BJ (cell line): ENCODE measurements around the gene FJX1. TPM values are rescaled to one million over a fixed set of nuclear protein-coding genes. Genes with fewer than 3 reads are reported as not detected.
A peak's percentile ranks its signal among the peaks of the same experiment; 100 is the strongest.

ENCODE experiments used
- CTCF ChIA-PET: fragments of 350-600 bp; formaldehyde crosslinking; extraction: SDS; loops from one replicate; lab custom pipeline; 2021; ENCODE audit warnings: antibody characterized with exemption, inconsistent platforms; lab: Yijun Ruan, JAX
- POLR2A ChIA-PET: fragments of 300-600 bp; sonication (Branson Sonifier 250); formaldehyde crosslinking; extraction: SDS; loops from one replicate; lab custom pipeline; 2021; ENCODE audit warnings: antibody characterized with exemption; lab: Charles Lee
- DNase-seq: peaks from one replicate; pipeline ENCODE4 v3.0.0-alpha.2; 2011; ENCODE audit warnings: low read depth
- H3K27me3 ChIP-seq: 2 replicates; pipeline ENCODE4 v1.6.0; 2011; ENCODE audit warnings: low read length; ENCODE audit not compliant: control insufficient read depth, insufficient read depth
- H3K36me3 ChIP-seq: 2 replicates; pipeline ENCODE4 v1.5.1; 2011; ENCODE audit warnings: low read length; ENCODE audit not compliant: control insufficient read depth, insufficient read depth
- H3K4me3 ChIP-seq: 2 replicates; pipeline ENCODE4 v1.5.1; 2011; ENCODE audit warnings: low read depth, mild to moderate bottlenecking, control low read depth, low read length
- polyA plus RNA-seq: library from polyadenylated mRNA; depleted of rRNA; stranded (reverse); fragments of >200 nt; gene quantifications from 2 replicates; pipeline ENCODE4 v1.2.3, GENCODE V29; 2011
- TF ChIP-seq, protein P1 (sequence below): IDR thresholded peaks from 2 replicates; pipeline ENCODE4 v1.5.1; 2011; ENCODE audit warnings: low read depth, mild to moderate bottlenecking, control low read depth, inconsistent platforms, low read length, moderate library complexity; ENCODE audit not compliant: insufficient read depth

The FJX1 gene
- polyA plus RNA-seq, 1 experiment: 6.1 TPM

DNA sequence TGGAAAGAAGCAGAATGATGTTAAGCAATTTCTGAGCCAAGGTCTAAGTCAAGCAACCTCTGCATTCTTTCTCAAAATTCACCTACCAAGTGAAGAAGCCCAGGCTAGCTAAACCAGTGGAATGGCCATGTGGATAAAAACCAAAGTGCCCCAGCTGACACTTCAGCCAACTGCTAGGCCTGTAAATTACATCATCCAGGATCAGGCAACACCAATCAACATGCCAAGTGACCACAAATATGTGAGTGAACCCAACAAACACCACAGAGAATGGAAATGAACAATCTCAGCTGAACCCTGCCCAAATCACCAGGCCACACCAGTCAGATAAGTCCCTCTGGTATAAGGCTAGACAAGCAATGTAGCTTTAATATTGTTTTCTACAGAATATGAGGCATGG lies 25.1 kb upstream of the FJX1 start:
- Histone ChIP-seq H3K27me3 (0 out of 2 replicates have a peak, but pooled peaks cover 1% of the 10 kb centered on the region), H3K4me3 (no peak overlapping the region), H3K36me3 (no peaks in the 10 kb centered on the region)
- POLR2A ChIA-PET: interaction anchor here (0.6 kb wide), 1 partner anchor 33 kb away, joined by 7 read pairs; no protein-coding TSS in a partner anchor
- TF ChIP-seq, protein P1, sequence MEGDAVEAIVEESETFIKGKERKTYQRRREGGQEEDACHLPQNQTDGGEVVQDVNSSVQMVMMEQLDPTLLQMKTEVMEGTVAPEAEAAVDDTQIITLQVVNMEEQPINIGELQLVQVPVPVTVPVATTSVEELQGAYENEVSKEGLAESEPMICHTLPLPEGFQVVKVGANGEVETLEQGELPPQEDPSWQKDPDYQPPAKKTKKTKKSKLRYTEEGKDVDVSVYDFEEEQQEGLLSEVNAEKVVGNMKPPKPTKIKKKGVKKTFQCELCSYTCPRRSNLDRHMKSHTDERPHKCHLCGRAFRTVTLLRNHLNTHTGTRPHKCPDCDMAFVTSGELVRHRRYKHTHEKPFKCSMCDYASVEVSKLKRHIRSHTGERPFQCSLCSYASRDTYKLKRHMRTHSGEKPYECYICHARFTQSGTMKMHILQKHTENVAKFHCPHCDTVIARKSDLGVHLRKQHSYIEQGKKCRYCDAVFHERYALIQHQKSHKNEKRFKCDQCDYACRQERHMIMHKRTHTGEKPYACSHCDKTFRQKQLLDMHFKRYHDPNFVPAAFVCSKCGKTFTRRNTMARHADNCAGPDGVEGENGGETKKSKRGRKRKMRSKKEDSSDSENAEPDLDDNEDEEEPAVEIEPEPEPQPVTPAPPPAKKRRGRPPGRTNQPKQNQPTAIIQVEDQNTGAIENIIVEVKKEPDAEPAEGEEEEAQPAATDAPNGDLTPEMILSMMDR: no peak
- peak; percentile 81 for DNase-seq
- CTCF ChIA-PET: no interaction called here

GRCh38 chr11:35594680-35595079 lies 23.6 kb upstream of the FJX1 start:
- ChIA-PET POLR2A (no interaction called here), CTCF (interaction anchor here (0.7 kb wide), 1 partner anchor 40 kb away, joined by 3 read pairs; no protein-coding TSS in a partner anchor)
- Histone ChIP-seq H3K27me3 (peaks cover 1% of the 10 kb centered on the region; the same call in 1 of the 2 replicates), H3K36me3 (no peaks in the 10 kb centered on the region), H3K4me3 (no peak overlapping the region)
- TF ChIP-seq, protein P1: no peak
- DNase-seq: no peak

GRCh38 chr11:35598254-35599125 lies 19.8 kb upstream of the FJX1 start:
- DNase-seq: no peak
- POLR2A ChIA-PET: no interaction called here
- H3K27me3 ChIP-seq: no peaks in the 10 kb centered on the region; the same call in 1 of the 2 replicates
- H3K4me3 ChIP-seq: no peak overlapping the region
- TF ChIP-seq, protein P1: no peak
- H3K36me3 ChIP-seq: no peaks in the 10 kb centered on the region
- CTCF ChIA-PET: interaction anchor here (0.6 to 1.1 kb wide), 2 partner anchors 17 to 19 kb away, joined by 4 read pairs; no protein-coding TSS in a partner anchor

DNA sequence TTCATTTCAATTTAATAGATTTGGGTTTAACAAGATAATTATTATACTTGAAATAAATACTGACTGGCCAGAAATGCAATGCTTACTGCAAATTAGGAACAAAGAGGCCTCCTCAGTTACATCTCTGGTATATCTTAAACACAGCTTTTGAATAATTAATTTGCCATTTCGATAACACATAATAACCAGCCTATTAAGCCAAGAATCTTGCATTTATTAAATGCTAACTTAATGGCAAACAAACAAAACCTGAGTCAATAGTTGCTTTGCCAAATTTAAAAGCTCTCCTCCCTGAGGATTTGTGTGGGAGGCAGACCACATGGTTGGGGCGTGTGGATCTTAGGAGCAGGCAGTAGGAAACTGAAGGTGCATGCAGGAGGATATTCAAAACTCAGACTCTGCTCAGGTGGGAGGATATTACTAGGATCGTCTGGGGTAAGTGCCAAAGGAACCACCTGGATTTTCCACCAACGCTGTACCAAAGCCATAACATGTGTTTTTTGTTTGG lies 17.9 kb upstream of the FJX1 start:
- CTCF ChIA-PET: interaction anchor here (1.0 kb wide), 1 partner anchor 9 kb away, joined by 3 read pairs; no protein-coding TSS in a partner anchor
- H3K36me3 ChIP-seq: no peaks in the 10 kb centered on the region
- H3K4me3 ChIP-seq: no peak overlapping the region
- TF ChIP-seq, protein P1: no peak
- DNase-seq: no peak
- POLR2A ChIA-PET: no interaction called here
- no peaks in the 10 kb centered on the region; the same call in 1 of the 2 replicates for H3K27me3 ChIP-seq
